Measurements from ENCODE around the gene SKP2. TPM values are rescaled to one million over a fixed set of nuclear protein-coding genes. Genes with fewer than 3 reads are reported as not detected.
"Not testable (repeated sequence)": the region's sequence is repeated elsewhere in the genome, so short reads cannot be mapped to it uniquely, and the experiment has no call there.

The SKP2 gene
- total RNA-seq, 2 experiments from 2014 or later, result 48.0 to 56.8 TPM

DNA sequence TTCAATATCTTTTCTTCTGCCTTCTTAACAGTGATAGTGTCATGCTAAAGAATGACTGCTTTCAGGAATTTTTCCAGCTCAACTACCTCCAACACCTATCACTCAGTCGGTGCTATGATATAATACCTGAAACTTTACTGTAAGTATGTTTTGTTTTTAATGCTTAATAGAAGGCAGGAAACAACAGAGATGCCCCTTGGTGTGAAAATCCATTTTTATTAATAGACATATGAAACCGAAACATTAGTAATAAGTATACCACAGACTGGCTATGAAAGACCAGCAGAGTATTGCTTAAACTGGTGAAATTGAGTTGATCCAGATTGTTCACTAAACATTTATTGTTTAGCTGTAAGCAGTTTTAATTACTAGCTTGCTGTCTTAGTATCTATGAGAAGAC, 25.2 kb downstream of the SKP2 start:
- H3K27ac Mint-ChIP-seq, result no peak overlapping the region
- no peak for ATAC-seq
- CTCF ChIA-PET, result interaction anchor here (0.6 to 1.1 kb wide), 2 partner anchors 11 to 477 kb away, joined by 3 read pairs; no protein-coding TSS in a partner anchor
- intact Hi-C loops (cut with DNase I, micrococcal nuclease), result no loop called here
- POLR2A ChIA-PET, result no interaction called here
- no peaks in the 10 kb centered on the region for H3K27me3 Mint-ChIP-seq
- H3K36me3 Mint-ChIP-seq (ENCODE audit: low read depth), result peaks cover 65% of the 10 kb centered on the region
- no peak overlapping the region for H3K4me3 Mint-ChIP-seq
- no peaks in the 10 kb centered on the region for H3K9me3 Mint-ChIP-seq (ENCODE audit: low read depth)
- peaks cover 2% of the 10 kb centered on the region for H3K4me1 Mint-ChIP-seq
- no peak for DNase-seq

DNA sequence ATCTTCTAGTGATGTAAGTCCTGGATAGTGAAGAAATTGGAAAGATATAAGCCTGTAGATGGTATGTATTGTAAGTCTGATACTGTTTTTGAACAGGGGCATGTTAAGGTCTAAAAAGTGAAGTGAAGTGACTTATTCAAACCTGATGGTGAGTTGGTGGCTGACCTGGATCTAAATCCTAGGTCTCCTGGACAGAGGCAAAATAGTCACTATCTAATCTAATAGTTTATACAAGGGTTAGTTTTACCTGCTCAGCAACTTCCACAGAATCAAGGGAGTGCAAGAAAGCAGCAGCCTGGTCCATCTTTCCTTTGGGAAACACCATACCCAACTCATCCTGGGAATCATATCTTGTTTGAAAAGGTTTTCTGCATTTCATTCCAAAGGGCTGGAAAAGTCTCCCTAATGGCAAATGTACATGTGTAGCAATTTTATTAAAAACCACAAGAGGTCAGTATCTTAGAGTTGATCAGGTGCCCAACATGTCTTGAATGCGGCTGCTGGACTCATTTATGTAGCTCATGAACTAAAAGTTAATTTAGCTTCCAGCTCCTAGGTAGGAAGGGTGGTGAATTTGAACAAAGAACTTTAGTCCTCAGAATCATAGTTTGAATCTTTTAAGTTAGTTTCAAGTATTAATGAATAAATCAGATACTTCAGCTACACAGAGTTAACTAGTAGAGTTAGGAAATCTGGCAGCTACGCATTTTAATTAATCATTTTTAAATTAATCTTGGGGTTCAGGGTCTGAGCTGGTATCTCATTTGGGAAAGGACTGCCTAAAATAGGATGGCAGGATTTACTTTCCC, 26.0 kb downstream of the SKP2 start:
- ATAC-seq (no peak), DNase-seq (no peak)
- Mint-ChIP-seq H3K36me3 (ENCODE audit: low read depth) (peaks cover 71% of the 10 kb centered on the region), H3K27me3 (no peaks in the 10 kb centered on the region), H3K4me3 (no peak overlapping the region), H3K9me3 (ENCODE audit: low read depth) (no peaks in the 10 kb centered on the region), H3K4me1 (peaks cover 2% of the 10 kb centered on the region), H3K27ac (no peak overlapping the region)
- intact Hi-C loops (cut with DNase I, micrococcal nuclease), result no loop called here
- POLR2A ChIA-PET, result no interaction called here
- CTCF ChIA-PET, result interaction anchor here (0.6 to 1.1 kb wide), 6 partner anchors 12 to 478 kb away, joined by 3 read pairs; no protein-coding TSS in a partner anchor

DNA sequence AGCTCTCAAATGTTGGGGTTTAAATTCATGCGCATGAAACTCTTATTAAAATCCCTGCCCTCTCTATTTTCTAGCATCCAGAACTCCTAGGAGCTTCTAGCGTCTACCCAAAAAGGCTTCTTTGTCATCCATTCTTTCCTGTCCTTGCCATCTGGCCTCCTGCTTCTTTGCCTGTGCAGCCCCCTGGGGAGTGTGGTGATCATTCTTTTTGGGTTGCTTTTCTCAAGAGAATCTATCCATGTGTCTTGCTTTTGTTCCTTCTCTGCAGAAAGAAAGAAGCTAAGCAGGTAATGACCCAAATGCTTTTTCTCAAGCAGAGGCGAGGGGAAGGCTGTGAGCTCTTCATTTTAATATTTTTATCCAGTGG, 26.6 kb downstream of the SKP2 start:
- intact Hi-C loops (cut with DNase I, micrococcal nuclease), result no loop called here
- ChIA-PET CTCF (interaction anchor here (0.7 to 0.8 kb wide), 2 partner anchors 13 to 220 kb away, joined by 3 read pairs; no protein-coding TSS in a partner anchor), POLR2A (no interaction called here)
- Mint-ChIP-seq H3K4me3 (no peak overlapping the region), H3K27ac (no peak overlapping the region), H3K4me1 (peaks cover 2% of the 10 kb centered on the region), H3K9me3 (ENCODE audit: low read depth) (no peaks in the 10 kb centered on the region), H3K36me3 (ENCODE audit: low read depth) (peaks cover 72% of the 10 kb centered on the region), H3K27me3 (no peaks in the 10 kb centered on the region)
- ATAC-seq (no peak), DNase-seq (no peak)

DNA sequence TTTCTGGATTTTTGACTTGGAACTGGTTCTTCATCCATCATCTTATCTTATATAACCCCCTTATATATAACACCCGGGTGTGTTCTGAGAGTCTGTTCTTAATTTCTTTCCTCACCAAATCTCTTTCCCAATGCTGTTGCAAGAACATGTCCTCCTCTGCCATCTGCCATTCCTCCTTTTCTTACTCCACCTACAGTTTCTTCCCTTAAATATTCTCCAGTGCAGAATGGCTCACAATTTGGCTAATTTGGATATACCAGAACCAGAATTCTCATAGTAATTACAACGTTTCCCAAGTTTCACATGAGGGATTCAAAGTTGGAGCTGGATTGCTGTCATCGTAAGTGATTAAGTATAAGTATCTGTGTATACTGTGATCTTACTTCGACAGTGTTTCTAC, 28.0 kb downstream of the SKP2 start:
- ChIA-PET CTCF (interaction anchor here (0.7 kb wide), 1 partner anchor 38 kb away, joined by 3 read pairs; no protein-coding TSS in a partner anchor), POLR2A (no interaction called here)
- intact Hi-C loops (cut with DNase I, micrococcal nuclease), result no loop called here
- H3K27me3 Mint-ChIP-seq, result no peaks in the 10 kb centered on the region
- H3K36me3 Mint-ChIP-seq (ENCODE audit: low read depth), result peaks cover 69% of the 10 kb centered on the region
- DNase-seq (no peak), ATAC-seq (no peak)
- no peak overlapping the region for H3K27ac Mint-ChIP-seq
- H3K4me3 Mint-ChIP-seq, result no peak overlapping the region
- no peaks in the 10 kb centered on the region for H3K9me3 Mint-ChIP-seq (ENCODE audit: low read depth)
- peaks cover 2% of the 10 kb centered on the region for H3K4me1 Mint-ChIP-seq

DNA sequence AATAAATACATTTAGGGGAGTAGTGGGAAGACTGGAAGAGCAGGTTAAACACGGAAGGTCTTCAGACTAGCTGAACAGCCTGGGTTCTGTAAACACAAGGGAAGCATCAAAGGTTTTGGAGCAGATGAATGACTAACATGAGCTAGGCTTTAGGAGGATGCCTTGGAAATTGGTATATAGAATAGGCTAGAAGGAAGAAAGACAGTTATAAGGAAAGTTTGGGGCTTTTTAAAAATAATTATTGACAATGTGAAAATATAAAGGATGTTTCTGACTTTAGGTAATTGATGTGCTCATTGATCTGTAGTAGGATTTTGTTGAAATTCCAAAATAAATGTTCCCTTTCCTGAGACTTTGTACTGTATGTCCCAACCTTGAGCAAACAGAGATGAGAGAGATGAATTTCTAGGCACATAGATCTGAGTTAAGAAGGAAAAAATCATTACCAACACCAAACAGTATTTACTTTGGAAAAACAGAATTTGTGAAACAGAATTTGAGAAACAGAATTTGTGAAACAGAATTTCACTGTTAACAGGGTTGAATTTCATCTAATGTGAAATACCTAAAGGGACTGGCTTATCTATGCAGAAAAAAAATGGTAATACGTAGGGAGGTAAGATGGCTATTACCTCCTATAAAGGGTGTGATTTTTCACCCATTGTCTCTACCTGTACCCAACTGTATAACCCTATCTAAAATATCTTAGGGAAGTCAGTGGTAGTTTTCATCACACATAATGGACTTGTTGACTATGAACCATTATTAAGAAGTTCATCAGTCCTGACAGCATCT, 28.8 kb downstream of the SKP2 start:
- ATAC-seq, result no peak
- H3K27ac Mint-ChIP-seq, result peak overlapping the region; percentile 12
- no peak overlapping the region for H3K4me3 Mint-ChIP-seq
- no peaks in the 10 kb centered on the region for H3K27me3 Mint-ChIP-seq
- ChIA-PET CTCF (interaction anchor here (0.7 kb wide), 1 partner anchor 37 kb away, joined by 3 read pairs; no protein-coding TSS in a partner anchor), POLR2A (no interaction called here)
- DNase-seq, result no peak
- peaks cover 75% of the 10 kb centered on the region for H3K36me3 Mint-ChIP-seq (ENCODE audit: low read depth)
- H3K9me3 Mint-ChIP-seq (ENCODE audit: low read depth), result no peaks in the 10 kb centered on the region
- H3K4me1 Mint-ChIP-seq, result peaks cover 2% of the 10 kb centered on the region
- intact Hi-C loops (cut with DNase I, micrococcal nuclease), result no loop called here

DNA sequence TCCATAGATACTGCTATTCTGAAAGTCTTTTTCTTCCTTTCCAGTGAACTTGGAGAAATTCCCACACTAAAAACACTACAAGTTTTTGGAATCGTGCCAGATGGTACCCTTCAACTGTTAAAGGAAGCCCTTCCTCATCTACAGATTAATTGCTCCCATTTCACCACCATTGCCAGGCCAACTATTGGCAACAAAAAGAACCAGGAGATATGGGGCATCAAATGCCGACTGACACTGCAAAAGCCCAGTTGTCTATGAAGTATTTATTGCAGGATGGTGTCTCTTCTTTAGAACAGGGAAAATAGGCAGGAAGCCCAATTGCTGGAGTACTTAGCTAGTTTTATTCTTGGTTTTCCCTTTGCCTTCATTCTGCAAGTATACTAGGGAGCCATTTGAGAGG, 29.9 kb downstream of the SKP2 start:
- no peaks in the 10 kb centered on the region for H3K27me3 Mint-ChIP-seq
- ChIA-PET CTCF (interaction anchor here (1.6 kb wide), 1 partner anchor 103 kb away, joined by 6 read pairs; no protein-coding TSS in a partner anchor), POLR2A (no interaction called here)

DNA sequence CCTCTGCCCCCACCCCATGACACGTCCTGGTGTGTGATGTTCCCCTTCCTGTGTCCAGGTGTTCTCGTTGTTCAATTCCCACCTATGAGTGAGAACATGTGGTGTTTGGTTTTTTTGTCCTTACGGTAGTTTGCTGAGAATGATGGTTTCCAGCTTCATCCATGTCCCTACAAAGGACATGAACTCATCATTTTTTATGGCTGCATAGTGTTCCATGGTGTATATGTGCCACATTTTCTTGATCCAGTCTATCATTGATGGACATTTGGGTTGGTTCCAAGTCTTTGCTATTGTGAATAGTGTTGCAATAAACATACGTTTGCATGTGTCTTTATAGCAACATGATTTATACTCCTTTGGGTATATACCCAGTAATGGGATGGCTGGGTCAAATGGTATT, 32.5 kb downstream of the SKP2 start:
- H3K27ac Mint-ChIP-seq; DNase-seq; H3K4me1 Mint-ChIP-seq; intact Hi-C loops (cut with DNase I, micrococcal nuclease); H3K4me3 Mint-ChIP-seq; ATAC-seq; POLR2A ChIA-PET; H3K27me3 Mint-ChIP-seq; CTCF ChIA-PET: not testable (repeated sequence)
- Mint-ChIP-seq H3K36me3 (ENCODE audit: low read depth) (peaks cover 81% of the 10 kb centered on the region), H3K9me3 (ENCODE audit: low read depth) (peaks cover 23% of the 10 kb centered on the region)

More for the DNA sequence above, 29.9 kb downstream of the SKP2 start:
- H3K4me3 Mint-ChIP-seq, result no peak overlapping the region
- no peak overlapping the region for H3K27ac Mint-ChIP-seq
- peaks cover 3% of the 10 kb centered on the region for H3K9me3 Mint-ChIP-seq (ENCODE audit: low read depth)
- peaks cover under 1% of the 10 kb centered on the region for H3K4me1 Mint-ChIP-seq
- H3K36me3 Mint-ChIP-seq (ENCODE audit: low read depth), result peaks cover 80% of the 10 kb centered on the region
- intact Hi-C loops (cut with DNase I, micrococcal nuclease), result no loop called here
- DNase-seq, result no peak
- no peak for ATAC-seq

DNA sequence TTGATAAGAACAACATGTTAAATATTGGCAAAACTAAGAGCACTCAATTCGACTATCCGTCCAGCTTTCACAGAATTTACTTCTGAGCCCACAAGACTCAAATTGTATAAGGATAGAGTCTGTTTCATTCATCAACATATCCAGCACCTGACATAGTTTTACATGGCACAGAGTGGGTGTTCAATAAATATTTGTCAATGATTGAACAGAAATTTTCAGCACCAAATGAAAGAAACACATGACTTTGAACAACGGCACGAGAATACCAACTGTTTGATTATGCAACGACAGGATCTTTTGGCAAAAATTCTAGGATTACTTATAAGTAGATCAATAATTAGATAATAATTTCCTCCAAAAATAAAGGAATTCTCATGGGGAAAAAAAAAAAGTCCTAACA, 41.8 kb downstream of the SKP2 start:
- intact Hi-C loops (cut with DNase I, micrococcal nuclease), result no loop called here
- H3K27me3 Mint-ChIP-seq, result no peaks in the 10 kb centered on the region
- CTCF ChIA-PET, result interaction anchor here (0.6 kb wide), 1 partner anchor 91 kb away, joined by 3 read pairs; no protein-coding TSS in a partner anchor
- H3K4me3 Mint-ChIP-seq, result no peak overlapping the region
- peaks cover 48% of the 10 kb centered on the region for H3K36me3 Mint-ChIP-seq (ENCODE audit: low read depth)
- H3K9me3 Mint-ChIP-seq (ENCODE audit: low read depth), result peaks cover 7% of the 10 kb centered on the region
- DNase-seq (no peak), ATAC-seq (no peak)
- no peaks in the 10 kb centered on the region for H3K4me1 Mint-ChIP-seq
- no peak overlapping the region for H3K27ac Mint-ChIP-seq
- POLR2A ChIA-PET, result interaction anchor here (0.6 kb wide), 1 partner anchor 1113 kb away, joined by 3 read pairs; no protein-coding TSS in a partner anchor

DNA sequence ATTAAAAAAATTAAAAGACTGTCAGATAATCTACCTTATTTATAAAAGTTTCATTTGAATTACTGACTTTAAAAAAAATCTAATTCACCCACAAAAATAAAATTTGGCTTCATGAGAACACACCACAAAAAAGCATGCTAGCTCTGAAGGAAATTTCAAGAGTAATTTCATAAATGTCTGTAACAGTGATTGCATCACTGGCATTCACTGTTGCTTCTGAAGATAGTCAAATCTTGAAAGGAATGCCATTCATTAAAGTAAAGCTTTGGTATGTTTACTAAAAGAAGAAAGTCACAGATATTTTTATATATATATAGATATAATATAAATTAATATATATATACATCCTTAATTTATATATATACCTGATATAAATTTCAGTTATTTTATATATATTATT, 46.4 kb downstream of the SKP2 start:
- CTCF ChIA-PET, result interaction anchor here (0.7 to 1.5 kb wide), 2 partner anchors 16 to 21 kb away, joined by 3 to 4 read pairs; no protein-coding TSS in a partner anchor
- Mint-ChIP-seq H3K36me3 (ENCODE audit: low read depth) (peaks cover 22% of the 10 kb centered on the region), H3K27me3 (no peaks in the 10 kb centered on the region)

DNA sequence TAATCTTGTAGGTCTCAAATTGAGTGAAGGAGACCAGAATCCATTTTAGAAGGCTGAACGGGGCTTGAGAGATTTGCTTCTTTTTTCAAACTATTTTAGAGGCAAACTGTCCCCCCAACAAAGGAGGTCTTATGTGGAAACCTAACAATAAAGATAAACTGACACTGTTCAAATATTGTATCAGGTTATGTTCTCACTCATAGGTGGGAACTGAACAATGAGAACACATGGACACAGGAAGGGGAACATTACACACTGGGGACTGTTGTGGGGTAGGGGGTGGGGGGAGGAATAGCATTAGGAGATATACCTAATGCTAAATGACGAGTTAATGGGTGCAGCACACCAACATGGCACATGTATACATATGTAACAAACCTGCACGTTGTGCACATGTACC, 46.9 kb downstream of the SKP2 start:
- H3K27ac Mint-ChIP-seq; H3K4me1 Mint-ChIP-seq; ATAC-seq; CTCF ChIA-PET; H3K9me3 Mint-ChIP-seq (ENCODE audit: low read depth); POLR2A ChIA-PET; H3K4me3 Mint-ChIP-seq; H3K27me3 Mint-ChIP-seq; intact Hi-C loops (cut with DNase I, micrococcal nuclease); DNase-seq: not testable (repeated sequence)
- peaks cover 20% of the 10 kb centered on the region for H3K36me3 Mint-ChIP-seq (ENCODE audit: low read depth)

More for the DNA sequence above, 46.4 kb downstream of the SKP2 start:
- no peaks in the 10 kb centered on the region for H3K9me3 Mint-ChIP-seq (ENCODE audit: low read depth)
- no peak overlapping the region for H3K27ac Mint-ChIP-seq
- ATAC-seq, result no peak
- POLR2A ChIA-PET, result no interaction called here
- DNase-seq, result no peak
- H3K4me3 Mint-ChIP-seq, result no peak overlapping the region
- intact Hi-C loops (cut with DNase I, micrococcal nuclease), result no loop called here
- peaks cover 3% of the 10 kb centered on the region for H3K4me1 Mint-ChIP-seq

DNA sequence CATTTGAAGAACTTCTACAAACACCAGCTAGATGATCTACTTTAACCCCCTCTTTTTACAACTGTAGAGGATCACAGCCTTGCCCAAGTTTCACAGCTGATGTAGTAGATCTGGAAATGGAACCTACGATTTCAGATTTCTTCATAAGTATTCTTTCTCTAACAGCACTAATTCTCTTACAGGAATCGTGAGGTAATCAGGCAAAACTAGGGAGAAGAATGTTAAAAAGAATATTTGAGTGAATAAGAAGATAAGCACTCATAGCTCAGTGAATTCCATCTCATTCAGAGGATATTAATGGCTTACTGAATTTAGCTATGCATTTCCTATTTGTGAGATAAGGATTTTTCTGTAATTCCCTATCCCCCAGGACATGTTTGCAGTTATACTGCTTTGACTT, 47.7 kb downstream of the SKP2 start:
- Mint-ChIP-seq H3K27ac (no peak overlapping the region), H3K4me3 (no peak overlapping the region), H3K36me3 (ENCODE audit: low read depth) (peaks cover 18% of the 10 kb centered on the region), H3K9me3 (ENCODE audit: low read depth) (no peaks in the 10 kb centered on the region), H3K4me1 (peaks cover 3% of the 10 kb centered on the region), H3K27me3 (no peaks in the 10 kb centered on the region)
- ChIA-PET POLR2A (no interaction called here), CTCF (interaction anchor here (0.6 kb wide), 1 partner anchor 22 kb away, joined by 3 read pairs; no protein-coding TSS in a partner anchor)
- no peak for DNase-seq
- ATAC-seq, result no peak
- intact Hi-C loops (cut with DNase I, micrococcal nuclease), result no loop called here

Measured in activated CD4-positive, alpha-beta T cell treated with anti-CD3 and anti-CD28 coated beads for 36 hours (primary cell).